Measurements from ENCODE around the gene GYS1.
A peak's percentile ranks its signal among the peaks of the same experiment; 100 is the strongest.

Gene GYS1

DNA sequence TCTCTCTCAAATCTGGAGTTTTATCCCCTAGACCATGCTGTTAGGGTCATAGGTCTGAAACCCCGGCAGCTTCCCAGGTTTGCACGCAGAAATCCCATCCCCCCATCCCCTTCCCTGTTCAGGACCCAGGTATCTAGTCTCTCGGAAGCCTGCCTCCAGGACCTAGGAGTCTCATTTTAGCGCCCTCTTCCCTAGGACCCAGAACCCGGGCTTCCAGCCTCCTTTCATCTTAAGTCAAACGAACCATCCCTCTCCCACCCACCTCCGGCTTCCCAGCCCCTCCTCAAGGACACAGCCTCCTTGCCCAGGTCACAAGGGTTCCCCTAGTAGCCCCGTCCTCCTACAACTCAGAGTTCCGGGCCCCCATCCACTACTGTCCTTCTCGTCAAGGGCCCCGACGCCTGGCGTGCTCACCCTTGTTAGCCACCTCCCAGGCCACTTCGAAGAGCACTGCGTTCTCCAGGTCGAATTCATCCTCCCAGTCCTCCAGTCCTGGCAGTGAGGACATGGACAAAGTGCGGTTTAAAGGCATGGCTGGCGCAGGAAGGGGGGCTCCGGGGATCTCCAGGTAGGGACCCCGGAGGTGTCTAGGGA, 431 bp downstream of the GYS1 start (continued):
- TF ChIP-seq ZNF114 (tag by site-specific recombination; IDR thresholded peaks at IDR 0.05) (no peak), ZEB2 (tag by site-specific recombination; IDR thresholded peaks at IDR 0.05) (no peak), ZNF394 (tag by site-specific recombination; IDR thresholded peaks at IDR 0.05; ENCODE audit: borderline replicate concordance) (no peak), ZNF157 (tag by site-specific recombination; IDR thresholded peaks at IDR 0.05) (no peak), ZNF530 (tag by site-specific recombination; IDR thresholded peaks at IDR 0.05; ENCODE audit: low read depth) (no peak), SETDB1 (IDR thresholded peaks at IDR 0.05; ENCODE audit: insufficient read length, low read length) (no peak), ZNF341 (tag by site-specific recombination; IDR thresholded peaks at IDR 0.05; ENCODE audit: low read depth) (no peak), ZNF239 (tag by site-specific recombination; IDR thresholded peaks at IDR 0.05) (no peak), ZNF843 (tag by site-specific recombination; IDR thresholded peaks at IDR 0.05) (no peak), GFI1B (tag by site-specific recombination; IDR thresholded peaks at IDR 0.05) (no peak), ZBTB48 (tag by site-specific recombination; IDR thresholded peaks at IDR 0.05) (no peak), SP2 (tag by site-specific recombination; IDR thresholded peaks at IDR 0.05) (no peak), ZNF221 (tag by site-specific recombination; IDR thresholded peaks at IDR 0.05; ENCODE audit: borderline replicate concordance) (no peak), ZNF391 (tag by site-specific recombination; IDR thresholded peaks at IDR 0.05; ENCODE audit: borderline replicate concordance, low read depth) (0 out of 2 replicates have a peak, but pooled peaks have one; percentile 21), ZNF248 (tag by site-specific recombination; IDR thresholded peaks at IDR 0.05) (no peak), KLF9 (tag by site-specific recombination; IDR thresholded peaks at IDR 0.05; ENCODE audit: low read depth) (no peak)
- TF ChIP-seq, protein P1, sequence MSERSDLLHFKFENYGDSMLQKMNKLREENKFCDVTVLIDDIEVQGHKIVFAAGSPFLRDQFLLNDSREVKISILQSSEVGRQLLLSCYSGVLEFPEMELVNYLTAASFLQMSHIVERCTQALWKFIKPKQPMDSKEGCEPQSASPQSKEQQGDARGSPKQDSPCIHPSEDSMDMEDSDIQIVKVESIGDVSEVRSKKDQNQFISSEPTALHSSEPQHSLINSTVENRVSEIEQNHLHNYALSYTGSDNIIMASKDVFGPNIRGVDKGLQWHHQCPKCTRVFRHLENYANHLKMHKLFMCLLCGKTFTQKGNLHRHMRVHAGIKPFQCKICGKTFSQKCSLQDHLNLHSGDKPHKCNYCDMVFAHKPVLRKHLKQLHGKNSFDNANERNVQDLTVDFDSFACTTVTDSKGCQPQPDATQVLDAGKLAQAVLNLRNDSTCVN (tag by site-specific recombination; optimal IDR thresholded peaks at IDR 0.05): no peak
- TF ChIP-seq, protein P2, sequence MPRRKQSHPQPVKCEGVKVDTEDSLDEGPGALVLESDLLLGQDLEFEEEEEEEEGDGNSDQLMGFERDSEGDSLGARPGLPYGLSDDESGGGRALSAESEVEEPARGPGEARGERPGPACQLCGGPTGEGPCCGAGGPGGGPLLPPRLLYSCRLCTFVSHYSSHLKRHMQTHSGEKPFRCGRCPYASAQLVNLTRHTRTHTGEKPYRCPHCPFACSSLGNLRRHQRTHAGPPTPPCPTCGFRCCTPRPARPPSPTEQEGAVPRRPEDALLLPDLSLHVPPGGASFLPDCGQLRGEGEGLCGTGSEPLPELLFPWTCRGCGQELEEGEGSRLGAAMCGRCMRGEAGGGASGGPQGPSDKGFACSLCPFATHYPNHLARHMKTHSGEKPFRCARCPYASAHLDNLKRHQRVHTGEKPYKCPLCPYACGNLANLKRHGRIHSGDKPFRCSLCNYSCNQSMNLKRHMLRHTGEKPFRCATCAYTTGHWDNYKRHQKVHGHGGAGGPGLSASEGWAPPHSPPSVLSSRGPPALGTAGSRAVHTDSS (tag by site-specific recombination; IDR thresholded peaks at IDR 0.05): no peak
- TF ChIP-seq, protein P3, sequence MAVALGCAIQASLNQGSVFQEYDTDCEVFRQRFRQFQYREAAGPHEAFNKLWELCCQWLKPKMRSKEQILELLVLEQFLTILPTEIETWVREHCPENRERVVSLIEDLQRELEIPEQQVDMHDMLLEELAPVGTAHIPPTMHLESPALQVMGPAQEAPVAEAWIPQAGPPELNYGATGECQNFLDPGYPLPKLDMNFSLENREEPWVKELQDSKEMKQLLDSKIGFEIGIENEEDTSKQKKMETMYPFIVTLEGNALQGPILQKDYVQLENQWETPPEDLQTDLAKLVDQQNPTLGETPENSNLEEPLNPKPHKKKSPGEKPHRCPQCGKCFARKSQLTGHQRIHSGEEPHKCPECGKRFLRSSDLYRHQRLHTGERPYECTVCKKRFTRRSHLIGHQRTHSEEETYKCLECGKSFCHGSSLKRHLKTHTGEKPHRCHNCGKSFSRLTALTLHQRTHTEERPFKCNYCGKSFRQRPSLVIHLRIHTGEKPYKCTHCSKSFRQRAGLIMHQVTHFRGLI (tag by site-specific recombination; IDR thresholded peaks at IDR 0.05): no peak
- TF ChIP-seq, protein P4, sequence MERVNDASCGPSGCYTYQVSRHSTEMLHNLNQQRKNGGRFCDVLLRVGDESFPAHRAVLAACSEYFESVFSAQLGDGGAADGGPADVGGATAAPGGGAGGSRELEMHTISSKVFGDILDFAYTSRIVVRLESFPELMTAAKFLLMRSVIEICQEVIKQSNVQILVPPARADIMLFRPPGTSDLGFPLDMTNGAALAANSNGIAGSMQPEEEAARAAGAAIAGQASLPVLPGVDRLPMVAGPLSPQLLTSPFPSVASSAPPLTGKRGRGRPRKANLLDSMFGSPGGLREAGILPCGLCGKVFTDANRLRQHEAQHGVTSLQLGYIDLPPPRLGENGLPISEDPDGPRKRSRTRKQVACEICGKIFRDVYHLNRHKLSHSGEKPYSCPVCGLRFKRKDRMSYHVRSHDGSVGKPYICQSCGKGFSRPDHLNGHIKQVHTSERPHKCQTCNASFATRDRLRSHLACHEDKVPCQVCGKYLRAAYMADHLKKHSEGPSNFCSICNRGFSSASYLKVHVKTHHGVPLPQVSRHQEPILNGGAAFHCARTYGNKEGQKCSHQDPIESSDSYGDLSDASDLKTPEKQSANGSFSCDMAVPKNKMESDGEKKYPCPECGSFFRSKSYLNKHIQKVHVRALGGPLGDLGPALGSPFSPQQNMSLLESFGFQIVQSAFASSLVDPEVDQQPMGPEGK (tag by site-specific recombination; IDR thresholded peaks at IDR 0.05): no peak
- TF ChIP-seq, protein P5, sequence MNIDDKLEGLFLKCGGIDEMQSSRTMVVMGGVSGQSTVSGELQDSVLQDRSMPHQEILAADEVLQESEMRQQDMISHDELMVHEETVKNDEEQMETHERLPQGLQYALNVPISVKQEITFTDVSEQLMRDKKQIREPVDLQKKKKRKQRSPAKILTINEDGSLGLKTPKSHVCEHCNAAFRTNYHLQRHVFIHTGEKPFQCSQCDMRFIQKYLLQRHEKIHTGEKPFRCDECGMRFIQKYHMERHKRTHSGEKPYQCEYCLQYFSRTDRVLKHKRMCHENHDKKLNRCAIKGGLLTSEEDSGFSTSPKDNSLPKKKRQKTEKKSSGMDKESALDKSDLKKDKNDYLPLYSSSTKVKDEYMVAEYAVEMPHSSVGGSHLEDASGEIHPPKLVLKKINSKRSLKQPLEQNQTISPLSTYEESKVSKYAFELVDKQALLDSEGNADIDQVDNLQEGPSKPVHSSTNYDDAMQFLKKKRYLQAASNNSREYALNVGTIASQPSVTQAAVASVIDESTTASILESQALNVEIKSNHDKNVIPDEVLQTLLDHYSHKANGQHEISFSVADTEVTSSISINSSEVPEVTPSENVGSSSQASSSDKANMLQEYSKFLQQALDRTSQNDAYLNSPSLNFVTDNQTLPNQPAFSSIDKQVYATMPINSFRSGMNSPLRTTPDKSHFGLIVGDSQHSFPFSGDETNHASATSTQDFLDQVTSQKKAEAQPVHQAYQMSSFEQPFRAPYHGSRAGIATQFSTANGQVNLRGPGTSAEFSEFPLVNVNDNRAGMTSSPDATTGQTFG (tag by site-specific recombination; IDR thresholded peaks at IDR 0.05; ENCODE audit: borderline replicate concordance): no peak
- TF ChIP-seq, protein P6, sequence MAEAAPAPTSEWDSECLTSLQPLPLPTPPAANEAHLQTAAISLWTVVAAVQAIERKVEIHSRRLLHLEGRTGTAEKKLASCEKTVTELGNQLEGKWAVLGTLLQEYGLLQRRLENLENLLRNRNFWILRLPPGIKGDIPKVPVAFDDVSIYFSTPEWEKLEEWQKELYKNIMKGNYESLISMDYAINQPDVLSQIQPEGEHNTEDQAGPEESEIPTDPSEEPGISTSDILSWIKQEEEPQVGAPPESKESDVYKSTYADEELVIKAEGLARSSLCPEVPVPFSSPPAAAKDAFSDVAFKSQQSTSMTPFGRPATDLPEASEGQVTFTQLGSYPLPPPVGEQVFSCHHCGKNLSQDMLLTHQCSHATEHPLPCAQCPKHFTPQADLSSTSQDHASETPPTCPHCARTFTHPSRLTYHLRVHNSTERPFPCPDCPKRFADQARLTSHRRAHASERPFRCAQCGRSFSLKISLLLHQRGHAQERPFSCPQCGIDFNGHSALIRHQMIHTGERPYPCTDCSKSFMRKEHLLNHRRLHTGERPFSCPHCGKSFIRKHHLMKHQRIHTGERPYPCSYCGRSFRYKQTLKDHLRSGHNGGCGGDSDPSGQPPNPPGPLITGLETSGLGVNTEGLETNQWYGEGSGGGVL (tag by site-specific recombination; IDR thresholded peaks at IDR 0.05): no peak
- TF ChIP-seq, protein P7, sequence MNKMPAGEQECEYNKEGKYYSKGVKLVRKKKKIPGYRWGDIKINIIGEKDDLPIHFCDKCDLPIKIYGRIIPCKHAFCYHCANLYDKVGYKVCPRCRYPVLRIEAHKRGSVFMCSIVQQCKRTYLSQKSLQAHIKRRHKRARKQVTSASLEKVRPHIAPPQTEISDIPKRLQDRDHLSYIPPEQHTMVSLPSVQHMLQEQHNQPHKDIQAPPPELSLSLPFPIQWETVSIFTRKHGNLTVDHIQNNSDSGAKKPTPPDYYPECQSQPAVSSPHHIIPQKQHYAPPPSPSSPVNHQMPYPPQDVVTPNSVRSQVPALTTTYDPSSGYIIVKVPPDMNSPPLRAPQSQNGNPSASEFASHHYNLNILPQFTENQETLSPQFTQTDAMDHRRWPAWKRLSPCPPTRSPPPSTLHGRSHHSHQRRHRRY (tag by site-specific recombination; IDR thresholded peaks at IDR 0.05): no peak

All from HEK293 (cell line).